ENCODE measurements around the gene GRK4.

Gene GRK4

GRCh38 chr4:3022651-3023050, 59.3 kb downstream of the GRK4 start:
- Histone ChIP-seq H4K20me1 (ENCODE audit: insufficient read depth, low read length, poor library complexity, severe bottlenecking) (no peaks in the 10 kb centered on the region), H3K4me2 (ENCODE audit: low read depth, low read length, poor library complexity, severe bottlenecking) (no peak overlapping the region), H3K79me2 (ENCODE audit: insufficient read depth, low read length) (no peaks in the 10 kb centered on the region), H3K27me3 (ENCODE audit: insufficient read depth, low read length, poor library complexity, severe bottlenecking) (no peaks in the 10 kb centered on the region), H3K9me2 (replicated peaks; ENCODE audit: low read depth, low read length) (no peaks in the 10 kb centered on the region), H3K9ac (ENCODE audit: low read depth, low read length, poor library complexity, severe bottlenecking) (no peak overlapping the region), H3F3A (ENCODE audit: low read depth) (no peaks in the 10 kb centered on the region), H2AFZ (ENCODE audit: low read length) (no peak overlapping the region), H3K9me3 (ENCODE audit: insufficient read depth, low read depth, low read length) (no peaks in the 10 kb centered on the region), H3K36me3 (ENCODE audit: insufficient read depth, low read length) (no peaks in the 10 kb centered on the region), H3K4me1 (ENCODE audit: insufficient read depth, low read length, poor library complexity, severe bottlenecking) (no peaks in the 10 kb centered on the region), H3K4me3 (ENCODE audit: low read length, poor library complexity, severe bottlenecking) (no peak overlapping the region)
- TF ChIP-seq CTCF (conservative IDR thresholded peaks at IDR 0.05; ENCODE audit: low read length) (no peak), EZH2phosphoT487 (IDR thresholded peaks at IDR 0.05; ENCODE audit: borderline replicate concordance) (no peak)

GRCh38 chr4:3025881-3026280, 62.5 kb downstream of the GRK4 start:
- Histone ChIP-seq H3F3A (ENCODE audit: low read depth) (no peaks in the 10 kb centered on the region), H4K20me1 (ENCODE audit: insufficient read depth, low read length, poor library complexity, severe bottlenecking) (no peaks in the 10 kb centered on the region), H2AFZ (ENCODE audit: low read length) (no peak overlapping the region), H3K9ac (ENCODE audit: low read depth, low read length, poor library complexity, severe bottlenecking) (no peak overlapping the region), H3K4me2 (ENCODE audit: low read depth, low read length, poor library complexity, severe bottlenecking) (no peak overlapping the region), H3K79me2 (ENCODE audit: insufficient read depth, low read length) (no peaks in the 10 kb centered on the region), H3K4me3 (ENCODE audit: low read length, poor library complexity, severe bottlenecking) (no peak overlapping the region), H3K9me3 (ENCODE audit: insufficient read depth, low read depth, low read length) (no peaks in the 10 kb centered on the region), H3K27me3 (ENCODE audit: insufficient read depth, low read length, poor library complexity, severe bottlenecking) (no peaks in the 10 kb centered on the region), H3K4me1 (ENCODE audit: insufficient read depth, low read length, poor library complexity, severe bottlenecking) (no peaks in the 10 kb centered on the region), H3K36me3 (ENCODE audit: insufficient read depth, low read length) (no peaks in the 10 kb centered on the region), H3K9me2 (replicated peaks; ENCODE audit: low read depth, low read length) (no peaks in the 10 kb centered on the region)
- TF ChIP-seq EZH2phosphoT487 (IDR thresholded peaks at IDR 0.05; ENCODE audit: borderline replicate concordance) (no peak), CTCF (conservative IDR thresholded peaks at IDR 0.05; ENCODE audit: low read length) (no peak)

GRCh38 chr4:3026540-3026939, 63.2 kb downstream of the GRK4 start:
- no peaks in the 10 kb centered on the region for H4K20me1 ChIP-seq (ENCODE audit: insufficient read depth, low read length, poor library complexity, severe bottlenecking)
- no peak overlapping the region for H3K9ac ChIP-seq (ENCODE audit: low read depth, low read length, poor library complexity, severe bottlenecking)
- H3K27me3 ChIP-seq (ENCODE audit: insufficient read depth, low read length, poor library complexity, severe bottlenecking), result no peaks in the 10 kb centered on the region
- no peaks in the 10 kb centered on the region for H3K79me2 ChIP-seq (ENCODE audit: insufficient read depth, low read length)
- no peaks in the 10 kb centered on the region for H3K36me3 ChIP-seq (ENCODE audit: insufficient read depth, low read length)
- H3K4me1 ChIP-seq (ENCODE audit: insufficient read depth, low read length, poor library complexity, severe bottlenecking), result no peaks in the 10 kb centered on the region
- no peaks in the 10 kb centered on the region for H3K9me3 ChIP-seq (ENCODE audit: insufficient read depth, low read depth, low read length)
- no peaks in the 10 kb centered on the region for H3K9me2 ChIP-seq (replicated peaks; ENCODE audit: low read depth, low read length)
- no peak overlapping the region for H2AFZ ChIP-seq (ENCODE audit: low read length)
- TF ChIP-seq EZH2phosphoT487 (IDR thresholded peaks at IDR 0.05; ENCODE audit: borderline replicate concordance), result no peak
- TF ChIP-seq CTCF (conservative IDR thresholded peaks at IDR 0.05; ENCODE audit: low read length), result no peak
- H3K4me2 ChIP-seq (ENCODE audit: low read depth, low read length, poor library complexity, severe bottlenecking), result no peak overlapping the region
- H3K4me3 ChIP-seq (ENCODE audit: low read length, poor library complexity, severe bottlenecking), result no peak overlapping the region
- no peaks in the 10 kb centered on the region for H3F3A ChIP-seq (ENCODE audit: low read depth)

All from Loucy (cell line).